ENCODE results near the gene SEMA3G.

SEMA3G gene

GRCh38 chr3:52444860-52445793, at the start of gene SEMA3G:
Gene SEMA3G, minus strand, starts transcription at chr3:52445103. Its CDS starts 76 bp downstream, at chr3:52445027.
- peak; percentile 80 for DNase-seq

GRCh38 chr3:52494445-52494844, 49.5 kb upstream of the SEMA3G start:
- no peak for DNase-seq

DNA sequence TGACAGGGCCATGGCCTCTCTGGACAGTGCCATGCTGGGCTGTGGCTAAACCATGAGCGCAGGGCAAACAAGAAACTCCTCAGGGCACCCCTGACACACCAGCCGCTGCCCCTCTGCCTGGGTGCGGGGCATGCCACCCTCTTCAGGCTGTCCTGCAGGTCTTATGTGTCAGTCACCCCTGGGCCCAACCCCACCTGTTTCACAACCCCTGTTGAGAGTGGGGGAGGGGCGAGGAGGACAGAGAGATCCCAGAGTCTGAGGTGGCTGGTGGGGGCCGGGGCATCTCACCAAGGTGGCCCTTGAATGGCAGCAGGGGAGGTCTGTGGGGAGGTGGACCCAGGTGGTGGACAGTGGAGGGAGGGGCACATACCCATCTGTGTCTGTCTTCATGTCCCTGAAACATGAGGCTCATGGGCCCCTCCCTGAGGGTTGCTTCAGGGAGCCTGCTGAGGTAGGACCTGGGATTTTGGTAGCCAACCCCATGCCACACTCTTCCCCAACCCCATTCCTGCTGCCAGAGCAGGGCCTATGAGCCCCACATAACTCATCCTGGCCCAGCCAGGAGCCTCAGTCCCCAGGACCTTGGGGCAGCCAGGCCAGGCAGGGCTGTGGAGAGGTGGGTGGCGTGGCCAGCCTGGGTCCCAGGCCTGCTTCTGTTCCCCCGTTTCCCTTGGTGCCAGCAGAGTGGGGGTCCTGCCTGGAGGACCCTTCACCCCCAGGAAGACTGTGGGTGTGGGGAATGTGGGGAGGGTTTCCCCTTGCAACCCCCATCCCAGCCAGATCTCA, 48.5 kb upstream of the SEMA3G start:
- no peak for DNase-seq

GRCh38 chr3:52492059-52492458, 47.2 kb upstream of the SEMA3G start:
- no peak for DNase-seq

DNA sequence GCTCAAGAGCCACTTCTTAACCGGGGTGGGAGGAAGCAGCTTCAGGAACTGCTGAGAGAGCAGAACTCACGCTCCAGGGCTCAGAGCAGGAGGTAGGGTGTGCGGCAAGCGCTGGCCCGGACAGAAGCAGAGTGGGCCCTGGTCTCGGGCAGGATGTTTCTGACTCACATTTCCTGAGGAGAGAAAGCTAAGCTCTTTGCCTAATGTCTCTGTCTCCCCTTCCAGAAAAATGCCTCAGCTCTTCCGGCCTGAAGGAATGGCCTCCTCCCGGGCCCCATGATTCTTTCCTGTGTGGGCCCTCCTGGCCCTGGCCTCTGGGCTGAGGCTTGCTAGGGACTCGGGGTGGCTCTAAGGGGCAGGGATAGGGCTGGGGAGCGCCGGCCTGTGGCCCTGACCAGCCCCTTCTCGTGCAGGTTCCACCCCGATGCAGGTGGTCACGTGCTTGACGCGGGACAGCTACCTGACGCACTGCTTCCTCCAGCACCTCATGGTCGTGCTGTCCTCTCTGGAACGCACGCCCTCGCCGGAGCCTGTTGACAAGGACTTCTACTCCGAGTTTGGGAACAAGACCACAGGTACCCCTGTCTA, 46.1 kb upstream of the SEMA3G start:
- DNase-seq: no peak

- no peak for DNase-seq
These were observed 45.4 kb upstream of the SEMA3G start for GRCh38 chr3:52490035-52490938.

- no peak for DNase-seq
These were observed 44.5 kb upstream of the SEMA3G start for GRCh38 chr3:52489453-52489852.

- no peak for DNase-seq
These were observed 43.8 kb upstream of the SEMA3G start for GRCh38 chr3:52488746-52489145.

DNA sequence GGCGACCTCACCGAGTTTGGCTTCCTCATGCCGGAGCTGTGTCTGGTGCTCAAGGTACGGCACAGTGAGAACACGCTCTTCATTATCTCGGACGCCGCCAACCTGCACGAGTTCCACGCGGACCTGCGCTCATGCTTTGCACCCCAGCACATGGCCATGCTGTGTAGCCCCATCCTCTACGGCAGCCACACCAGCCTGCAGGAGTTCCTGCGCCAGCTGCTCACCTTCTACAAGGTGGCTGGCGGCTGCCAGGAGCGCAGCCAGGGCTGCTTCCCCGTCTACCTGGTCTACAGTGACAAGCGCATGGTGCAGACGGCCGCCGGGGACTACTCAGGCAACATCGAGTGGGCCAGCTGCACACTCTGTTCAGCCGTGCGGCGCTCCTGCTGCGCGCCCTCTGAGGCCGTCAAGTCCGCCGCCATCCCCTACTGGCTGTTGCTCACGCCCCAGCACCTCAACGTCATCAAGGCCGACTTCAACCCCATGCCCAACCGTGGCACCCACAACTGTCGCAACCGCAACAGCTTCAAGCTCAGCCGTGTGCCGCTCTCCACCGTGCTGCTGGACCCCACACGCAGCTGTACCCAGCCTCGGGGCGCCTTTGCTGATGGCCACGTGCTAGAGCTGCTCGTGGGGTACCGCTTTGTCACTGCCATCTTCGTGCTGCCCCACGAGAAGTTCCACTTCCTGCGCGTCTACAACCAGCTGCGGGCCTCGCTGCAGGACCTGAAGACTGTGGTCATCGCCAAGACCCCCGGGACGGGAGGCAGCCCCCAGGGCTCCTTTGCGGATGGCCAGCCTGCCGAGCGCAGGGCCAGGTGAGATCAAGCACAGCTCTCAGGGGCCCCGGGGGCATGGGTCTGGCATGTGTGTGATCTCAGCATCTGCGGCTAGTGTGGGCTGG, 43.1 kb upstream of the SEMA3G start:
- DNase-seq: no peak

GRCh38 chr3:52487050-52487787, 42.3 kb upstream of the SEMA3G start:
- no peak for DNase-seq

- no peak for DNase-seq
These were observed 40.0 kb upstream of the SEMA3G start for GRCh38 chr3:52484680-52485461.

GRCh38 chr3:52483577-52484381, 38.9 kb upstream of the SEMA3G start:
- DNase-seq: no peak

DNA sequence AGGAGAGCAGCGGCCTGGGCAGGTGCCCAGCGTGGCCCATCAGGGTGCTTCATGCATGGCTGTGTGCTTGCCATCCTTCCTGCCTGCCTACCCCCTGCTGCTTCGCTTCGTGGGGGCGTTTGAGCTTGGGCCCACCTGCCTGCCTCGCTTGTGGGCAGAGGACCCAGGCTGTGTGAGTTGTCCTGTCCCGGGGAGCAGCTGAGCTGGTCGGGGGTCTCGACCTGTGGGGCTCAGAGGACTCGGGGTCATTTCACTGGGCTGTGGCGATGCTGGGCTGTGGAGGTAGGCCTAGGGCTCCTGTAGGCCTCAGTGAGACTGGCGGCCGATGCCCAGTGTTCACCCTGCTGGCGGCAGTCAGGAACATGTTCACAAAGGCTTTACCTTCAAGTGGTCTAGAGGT, 38.2 kb upstream of the SEMA3G start:
- DNase-seq: no peak

GRCh38 chr3:52481819-52482521, 37.1 kb upstream of the SEMA3G start:
- no peak for DNase-seq

GRCh38 chr3:52480768-52481715, 36.1 kb upstream of the SEMA3G start:
- no peak for DNase-seq

DNA sequence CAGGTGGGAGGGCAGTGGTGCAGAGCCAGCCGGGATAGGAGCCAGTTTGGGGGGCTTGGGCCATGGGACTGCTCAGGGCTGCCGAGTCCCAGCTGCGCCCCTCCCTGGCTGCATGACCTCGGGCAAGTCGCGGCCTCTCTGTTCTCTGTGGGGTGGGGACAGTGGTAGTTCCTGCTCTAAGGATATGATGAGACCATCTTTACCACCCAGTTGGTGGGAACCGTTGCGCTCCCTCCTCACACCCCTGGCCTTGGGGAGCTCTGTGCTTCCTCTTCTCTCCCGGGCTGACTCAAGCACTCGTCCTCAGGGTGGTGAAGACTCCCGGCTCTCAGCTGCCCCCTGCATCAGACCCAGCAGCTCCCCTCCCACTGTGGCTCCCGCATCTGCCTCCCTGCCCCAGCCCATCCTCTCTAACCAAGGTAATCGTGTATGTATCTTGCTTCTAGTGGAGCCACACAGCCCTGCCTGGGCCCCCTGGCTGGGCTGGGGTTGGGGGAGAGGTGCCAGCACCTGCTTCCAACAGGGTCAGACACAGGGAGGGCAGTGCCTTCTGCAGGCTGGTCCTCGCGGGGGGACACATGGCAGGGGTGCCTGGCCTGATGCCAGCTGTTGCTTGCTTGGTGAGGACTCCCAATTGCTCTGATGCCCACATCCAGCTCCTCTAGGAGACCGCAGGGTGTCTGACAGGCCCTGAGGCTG, 35.1 kb upstream of the SEMA3G start:
- no peak for DNase-seq
